GM06990 (cell line): ENCODE data around the gene AATK.

Experiments used
- DNase-seq: peaks from one replicate; pipeline ENCODE4 v3.0.0-alpha.2; 2011; ENCODE audit not compliant: insufficient read length; ENCODE audit errors: extremely low read depth
- H3K27me3 ChIP-seq: replicated peaks from 2 replicates; pipeline ENCODE4 v1.6.0; 2011; ENCODE audit warnings: low read length; ENCODE audit not compliant: control insufficient read depth, insufficient read depth
- H3K36me3 ChIP-seq: 2 replicates; pipeline ENCODE4 v1.5.1; 2011; ENCODE audit warnings: low read length; ENCODE audit not compliant: control insufficient read depth, insufficient read depth
- H3K4me3 ChIP-seq: replicated peaks from 2 replicates; pipeline ENCODE4 v1.5.1; 2011; ENCODE audit warnings: low read depth, mild to moderate bottlenecking, control low read depth, low read length
- CTCF ChIP-seq: IDR thresholded peaks from 2 replicates; pipeline ENCODE4 v1.5.1; 2011; ENCODE audit warnings: low read length, control low read depth, mild to moderate bottlenecking, inconsistent platforms; ENCODE audit not compliant: insufficient read depth, poor library complexity, severe bottlenecking

Gene AATK

GRCh38 chr17:81166033-81166492 is at the start of gene AATK:
Gene AATK (minus strand): TSS chr17:81166221. CDS start chr17:81165992, 229 bp downstream.
- H3K4me3 ChIP-seq: no peak within 1 kb of the TSS
- H3K27me3 ChIP-seq: no peaks in the 10 kb centered on the region; the same call in 1 of the 2 replicates

GRCh38 chr17:81213978-81214377 is 48.0 kb upstream of the AATK start:
- H3K36me3 ChIP-seq: peaks cover 4% of the 10 kb centered on the region
- no peak overlapping the region for H3K4me3 ChIP-seq

More at GRCh38 chr17:81166033-81166492, at the start of gene AATK:
- DNase-seq: no peak
- no peaks in the 10 kb centered on the region for H3K36me3 ChIP-seq
- TF ChIP-seq CTCF: no peak

GRCh38 chr17:81212365-81212764 is 46.3 kb upstream of the AATK start:
- Histone ChIP-seq H3K4me3 (no peak overlapping the region), H3K36me3 (peaks cover 1% of the 10 kb centered on the region; the same call in 1 of the 2 replicates), H3K27me3 (no peaks in the 10 kb centered on the region)
- TF ChIP-seq CTCF: no peak
- no peak for DNase-seq

More at GRCh38 chr17:81213978-81214377, 48.0 kb upstream of the AATK start:
- TF ChIP-seq CTCF: no peak
- DNase-seq: no peak
- no peaks in the 10 kb centered on the region for H3K27me3 ChIP-seq

- peaks cover 1% of the 10 kb centered on the region; the same call in 1 of the 2 replicates for H3K36me3 ChIP-seq
- no peaks in the 10 kb centered on the region for H3K27me3 ChIP-seq
- no peak for TF ChIP-seq CTCF
- no peak overlapping the region for H3K4me3 ChIP-seq
- DNase-seq: no peak
These were observed 44.8 kb upstream of the AATK start for GRCh38 chr17:81210868-81211267.

- no peak for DNase-seq
- H3K27me3 ChIP-seq: no peaks in the 10 kb centered on the region
- no peak for TF ChIP-seq CTCF
- H3K36me3 ChIP-seq: peaks cover 1% of the 10 kb centered on the region; the same call in 1 of the 2 replicates
- H3K4me3 ChIP-seq: no peak overlapping the region
These were observed 44.4 kb upstream of the AATK start for GRCh38 chr17:81210466-81210865.

GRCh38 chr17:81209141-81209540 is 43.1 kb upstream of the AATK start:
- no peak overlapping the region for H3K4me3 ChIP-seq
- DNase-seq: no peak
- peaks cover 1% of the 10 kb centered on the region for H3K36me3 ChIP-seq
- no peak for TF ChIP-seq CTCF
- H3K27me3 ChIP-seq: no peaks in the 10 kb centered on the region
